ENCODE results near the gene IGFBP6.

IGFBP6 gene

GRCh38 chr12:53143355-53143754 lies 45.9 kb downstream of the IGFBP6 start:
- ATAC-seq, result no peak
- TF ChIP-seq SNAI2 (CRISPR knock-in tag; IDR thresholded peaks at IDR 0.05), result no peak
- TF ChIP-seq ZNF565 (CRISPR knock-in tag; conservative IDR thresholded peaks at IDR 0.05; ENCODE audit: low read depth), result no peak
- TF ChIP-seq RARB (CRISPR knock-in tag; IDR thresholded peaks at IDR 0.05), result no peak
- no peak for TF ChIP-seq TOX (CRISPR knock-in tag; IDR thresholded peaks at IDR 0.05; ENCODE audit: borderline replicate concordance)
- no peak for TF ChIP-seq CSDC2 (CRISPR knock-in tag; IDR thresholded peaks at IDR 0.05)
- no peak for TF ChIP-seq ARNTL (CRISPR knock-in tag; IDR thresholded peaks at IDR 0.05; ENCODE audit: borderline replicate concordance, low read depth)
- TF ChIP-seq ZNF70 (CRISPR knock-in tag; IDR thresholded peaks at IDR 0.05), result no peak
- TF ChIP-seq POU6F1 (CRISPR knock-in tag; IDR thresholded peaks at IDR 0.05; ENCODE audit: borderline replicate concordance, low read depth), result no peak
- no peak for TF ChIP-seq TCF4 (CRISPR knock-in tag; IDR thresholded peaks at IDR 0.05; ENCODE audit: borderline replicate concordance)
- no peak for TF ChIP-seq PATZ1 (CRISPR knock-in tag; IDR thresholded peaks at IDR 0.05; ENCODE audit: borderline replicate concordance)
- TF ChIP-seq GLIS3 (CRISPR knock-in tag; IDR thresholded peaks at IDR 0.05), result no peak
- no peak for TF ChIP-seq ZFP30 (CRISPR knock-in tag; IDR thresholded peaks at IDR 0.05)
- no peak for TF ChIP-seq OSR1 (CRISPR knock-in tag; IDR thresholded peaks at IDR 0.05)

DNA sequence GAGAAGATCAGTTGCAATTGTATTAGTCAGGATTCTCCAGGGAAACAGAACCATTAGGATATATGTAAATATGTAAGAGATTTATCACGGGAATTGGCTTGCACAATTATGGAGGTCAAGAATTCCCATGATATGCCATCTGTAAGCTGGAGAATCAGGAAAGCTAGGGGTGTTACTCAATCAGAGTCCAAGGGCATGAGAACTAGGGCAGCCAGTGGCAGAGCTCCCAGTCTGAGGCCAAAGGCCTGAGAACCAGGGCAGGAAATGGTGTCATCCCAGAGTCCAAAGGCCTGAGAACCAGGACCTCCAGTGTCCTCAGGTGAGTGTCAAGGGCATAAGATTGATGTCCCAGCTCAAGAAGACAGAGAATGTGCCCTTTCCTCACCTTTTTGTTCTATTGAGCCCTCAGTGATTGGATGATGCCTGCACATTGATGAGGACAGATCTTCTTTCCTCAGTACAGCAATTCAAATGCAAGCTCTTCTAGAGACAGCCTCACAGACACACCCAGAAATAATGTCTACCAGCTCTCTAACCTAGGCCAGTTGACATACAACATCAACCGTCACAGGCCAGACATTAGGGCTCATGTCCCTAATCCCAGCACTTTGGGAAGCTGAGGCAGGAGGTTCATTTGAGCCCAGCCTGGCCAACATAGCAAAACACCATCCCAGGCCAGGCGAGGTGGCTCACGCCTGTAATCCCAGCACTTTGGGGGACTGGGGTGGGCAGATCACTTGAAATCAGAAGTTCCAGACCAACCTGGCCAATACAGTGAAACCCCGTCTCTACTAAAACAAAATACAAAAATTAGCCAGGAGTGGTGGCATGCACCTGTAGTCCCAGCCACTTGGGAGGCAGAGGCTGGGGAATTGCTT lies 48.2 kb downstream of the IGFBP6 start:
- ATAC-seq, result no peak
- TF ChIP-seq ZNF565 (CRISPR knock-in tag; conservative IDR thresholded peaks at IDR 0.05; ENCODE audit: low read depth) (no peak), OSR1 (CRISPR knock-in tag; IDR thresholded peaks at IDR 0.05) (no peak), PPARA (CRISPR knock-in tag; IDR thresholded peaks at IDR 0.05; ENCODE audit: borderline replicate concordance) (no peak), PATZ1 (CRISPR knock-in tag; IDR thresholded peaks at IDR 0.05; ENCODE audit: borderline replicate concordance) (no peak)

DNA sequence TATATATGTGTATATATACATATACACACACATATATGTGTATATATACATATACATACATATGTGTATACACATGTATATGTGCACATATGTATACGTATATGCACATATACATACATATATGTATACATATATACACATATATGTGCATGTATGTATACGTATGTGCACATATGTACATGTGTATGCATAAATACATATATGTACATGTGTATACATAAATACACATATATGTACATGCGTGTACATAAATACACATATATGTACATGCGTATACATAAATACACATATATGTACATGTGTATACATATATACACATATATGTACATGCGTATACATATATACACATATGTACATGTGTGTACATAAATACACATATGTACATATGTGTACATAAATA lies 49.7 kb downstream of the IGFBP6 start:
- TF ChIP-seq RARB (CRISPR knock-in tag; IDR thresholded peaks at IDR 0.05) (no peak), ZFP3 (CRISPR knock-in tag; IDR thresholded peaks at IDR 0.05) (no peak), SNAI2 (CRISPR knock-in tag; IDR thresholded peaks at IDR 0.05) (no peak), TCF4 (CRISPR knock-in tag; IDR thresholded peaks at IDR 0.05; ENCODE audit: borderline replicate concordance) (no peak), ZFP30 (CRISPR knock-in tag; IDR thresholded peaks at IDR 0.05) (no peak), CSDC2 (CRISPR knock-in tag; IDR thresholded peaks at IDR 0.05) (no peak), ZNF70 (CRISPR knock-in tag; IDR thresholded peaks at IDR 0.05) (no peak), POU6F1 (CRISPR knock-in tag; IDR thresholded peaks at IDR 0.05; ENCODE audit: borderline replicate concordance, low read depth) (no peak), ZNF565 (CRISPR knock-in tag; conservative IDR thresholded peaks at IDR 0.05; ENCODE audit: low read depth) (no peak), ZC3H10 (CRISPR knock-in tag; IDR thresholded peaks at IDR 0.05) (no peak)
- TF ChIP-seq, protein P1, sequence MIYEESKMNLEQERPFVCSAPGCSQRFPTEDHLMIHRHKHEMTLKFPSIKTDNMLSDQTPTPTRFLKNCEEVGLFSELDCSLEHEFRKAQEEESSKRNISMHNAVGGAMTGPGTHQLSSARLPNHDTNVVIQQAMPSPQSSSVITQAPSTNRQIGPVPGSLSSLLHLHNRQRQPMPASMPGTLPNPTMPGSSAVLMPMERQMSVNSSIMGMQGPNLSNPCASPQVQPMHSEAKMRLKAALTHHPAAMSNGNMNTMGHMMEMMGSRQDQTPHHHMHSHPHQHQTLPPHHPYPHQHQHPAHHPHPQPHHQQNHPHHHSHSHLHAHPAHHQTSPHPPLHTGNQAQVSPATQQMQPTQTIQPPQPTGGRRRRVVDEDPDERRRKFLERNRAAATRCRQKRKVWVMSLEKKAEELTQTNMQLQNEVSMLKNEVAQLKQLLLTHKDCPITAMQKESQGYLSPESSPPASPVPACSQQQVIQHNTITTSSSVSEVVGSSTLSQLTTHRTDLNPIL (CRISPR knock-in tag; IDR thresholded peaks at IDR 0.05; ENCODE audit: low read depth), result no peak
- TF ChIP-seq, protein P2, sequence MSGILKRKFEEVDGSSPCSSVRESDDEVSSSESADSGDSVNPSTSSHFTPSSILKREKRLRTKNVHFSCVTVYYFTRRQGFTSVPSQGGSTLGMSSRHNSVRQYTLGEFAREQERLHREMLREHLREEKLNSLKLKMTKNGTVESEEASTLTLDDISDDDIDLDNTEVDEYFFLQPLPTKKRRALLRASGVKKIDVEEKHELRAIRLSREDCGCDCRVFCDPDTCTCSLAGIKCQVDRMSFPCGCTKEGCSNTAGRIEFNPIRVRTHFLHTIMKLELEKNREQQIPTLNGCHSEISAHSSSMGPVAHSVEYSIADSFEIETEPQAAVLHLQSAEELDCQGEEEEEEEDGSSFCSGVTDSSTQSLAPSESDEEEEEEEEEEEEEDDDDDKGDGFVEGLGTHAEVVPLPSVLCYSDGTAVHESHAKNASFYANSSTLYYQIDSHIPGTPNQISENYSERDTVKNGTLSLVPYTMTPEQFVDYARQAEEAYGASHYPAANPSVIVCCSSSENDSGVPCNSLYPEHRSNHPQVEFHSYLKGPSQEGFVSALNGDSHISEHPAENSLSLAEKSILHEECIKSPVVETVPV (CRISPR knock-in tag; IDR thresholded peaks at IDR 0.05), result no peak
- no peak for ATAC-seq
